Spleen (tissue), 7 donors: ENCODE measurements around the gene DTWD2.

Source experiments
- CTCF ChIP-seq, 11 experiments: fragments of 200-600 bp in 7 of 11; fragments of 450-650 bp in 4 of 11; sonication (generic) in 4 of 11; IDR thresholded peaks in 8 of 11; conservative IDR thresholded peaks in 3 of 11; 1 replicate in 7 of 11; 2 replicates in 4 of 11; pipeline versions ENCODE4 v1.4.0 to v1.8.0; 2016 to 2021; ENCODE audit warnings: antibody characterized with exemption in 11 of 11, inconsistent platforms in 4 of 11, mild to moderate bottlenecking in 1 of 11
- POLR2A ChIP-seq, 3 donors: fragments of 450-650 bp; IDR thresholded peaks; one replicate each; pipeline ENCODE4 v1.5.1; 2017; ENCODE audit warnings: antibody characterized with exemption in 3 of 3, mild to moderate bottlenecking in 1 of 3
- donor health status: DM: no; HTN: no; CAD: no; lungs with moderate emphysema.
- donor health status: DM: no; HTN: no; CAD: no.
- donor health status: DM: no; HTN: no; CAD: no.

GRCh38 chr5:118963169-118963568 is 25.2 kb downstream of the DTWD2 start:
- TF ChIP-seq CTCF (IDR thresholded peaks at IDR 0.05 in 8 of 11, conservative IDR thresholded peaks at IDR 0.05 in 3 of 11) (no peak), POLR2A (IDR thresholded peaks at IDR 0.05) (no peak)
